Nasal cavity respiratory epithelium epithelial cell of viscerocranial mucosa (primary cell): ENCODE data around the gene ATP10B. TPM values are rescaled to one million over a fixed set of nuclear protein-coding genes. Genes with fewer than 3 reads are reported as not detected.

Experiments used
- total RNA-seq: library from RNA; depleted of rRNA; stranded (reverse); fragments of >200 nt; gene quantifications from 2 replicates; pipeline ENCODE4 v1.2.3, GENCODE V29; 2014

The ATP10B gene, protein sequence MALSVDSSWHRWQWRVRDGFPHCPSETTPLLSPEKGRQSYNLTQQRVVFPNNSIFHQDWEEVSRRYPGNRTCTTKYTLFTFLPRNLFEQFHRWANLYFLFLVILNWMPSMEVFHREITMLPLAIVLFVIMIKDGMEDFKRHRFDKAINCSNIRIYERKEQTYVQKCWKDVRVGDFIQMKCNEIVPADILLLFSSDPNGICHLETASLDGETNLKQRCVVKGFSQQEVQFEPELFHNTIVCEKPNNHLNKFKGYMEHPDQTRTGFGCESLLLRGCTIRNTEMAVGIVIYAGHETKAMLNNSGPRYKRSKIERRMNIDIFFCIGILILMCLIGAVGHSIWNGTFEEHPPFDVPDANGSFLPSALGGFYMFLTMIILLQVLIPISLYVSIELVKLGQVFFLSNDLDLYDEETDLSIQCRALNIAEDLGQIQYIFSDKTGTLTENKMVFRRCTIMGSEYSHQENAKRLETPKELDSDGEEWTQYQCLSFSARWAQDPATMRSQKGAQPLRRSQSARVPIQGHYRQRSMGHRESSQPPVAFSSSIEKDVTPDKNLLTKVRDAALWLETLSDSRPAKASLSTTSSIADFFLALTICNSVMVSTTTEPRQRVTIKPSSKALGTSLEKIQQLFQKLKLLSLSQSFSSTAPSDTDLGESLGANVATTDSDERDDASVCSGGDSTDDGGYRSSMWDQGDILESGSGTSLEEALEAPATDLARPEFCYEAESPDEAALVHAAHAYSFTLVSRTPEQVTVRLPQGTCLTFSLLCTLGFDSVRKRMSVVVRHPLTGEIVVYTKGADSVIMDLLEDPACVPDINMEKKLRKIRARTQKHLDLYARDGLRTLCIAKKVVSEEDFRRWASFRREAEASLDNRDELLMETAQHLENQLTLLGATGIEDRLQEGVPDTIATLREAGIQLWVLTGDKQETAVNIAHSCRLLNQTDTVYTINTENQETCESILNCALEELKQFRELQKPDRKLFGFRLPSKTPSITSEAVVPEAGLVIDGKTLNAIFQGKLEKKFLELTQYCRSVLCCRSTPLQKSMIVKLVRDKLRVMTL (N-terminal part only)
- 1.7 and 15.2 TPM in 2 replicates for total RNA-seq

DNA sequence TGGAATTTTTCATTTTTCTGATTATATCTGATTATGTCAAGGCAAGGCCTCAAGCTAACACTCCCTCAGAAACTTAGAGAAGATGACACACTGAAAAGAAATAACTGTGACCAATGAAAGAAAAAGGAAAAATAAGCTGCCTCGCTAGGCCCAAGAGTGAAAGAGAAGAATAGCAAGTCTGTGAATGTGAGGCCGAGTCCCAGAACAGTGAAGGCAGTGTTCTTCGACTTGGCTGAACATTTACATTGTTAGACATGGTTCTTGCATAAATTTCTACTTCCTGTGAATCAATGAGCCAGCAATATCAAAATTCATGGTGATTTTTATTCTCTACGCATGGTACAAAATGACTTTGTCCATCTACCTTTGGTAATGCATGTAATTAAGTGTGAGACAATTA is at the start of gene ATP10B:
TSS of gene ATP10B (minus strand) at position 163 of the 400 bp plus-strand sequence. CDS start 164,137 bp downstream, outside the sequence.

